IPS DF 4.7 (cell line): Measurements from ENCODE around the gene CHCHD5.
"Not testable (repeated sequence)": the region's sequence is repeated elsewhere in the genome, so short reads cannot be mapped to it uniquely, and the experiment has no call there.

Experiments
- DNase-seq: peaks from one replicate; pipeline ENCODE4 v3.0.0-alpha.2; 2013; ENCODE audit warnings: low spot score; ENCODE audit errors: extremely low read depth

CHCHD5 gene

GRCh38 chr2:112585873-112586464, 1.6 kb downstream of the CHCHD5 start:
- no peak for DNase-seq

GRCh38 chr2:112588611-112589045, 4.2 kb downstream of the CHCHD5 start:
- no peak for DNase-seq

- no peak for DNase-seq
Observed at GRCh38 chr2:112591413-112591812, 7.0 kb downstream of the CHCHD5 start.

- no peak for DNase-seq
Observed at GRCh38 chr2:112593736-112594135, 9.3 kb downstream of the CHCHD5 start.

- no peak for DNase-seq
Observed at GRCh38 chr2:112597537-112598322, 13.3 kb downstream of the CHCHD5 start.

- DNase-seq: no peak
Observed at GRCh38 chr2:112600634-112601033, 16.2 kb downstream of the CHCHD5 start.

GRCh38 chr2:112601754-112602153, 17.3 kb downstream of the CHCHD5 start:
- no peak for DNase-seq

GRCh38 chr2:112602917-112603316, 18.5 kb downstream of the CHCHD5 start:
- DNase-seq: no peak

- DNase-seq: no peak
Observed at GRCh38 chr2:112603731-112604130, 19.3 kb downstream of the CHCHD5 start.

GRCh38 chr2:112604952-112605351, 20.5 kb downstream of the CHCHD5 start:
- no peak for DNase-seq

- DNase-seq: no peak
Observed at GRCh38 chr2:112605926-112606325, 21.5 kb downstream of the CHCHD5 start.

GRCh38 chr2:112606547-112606946, 22.1 kb downstream of the CHCHD5 start:
- no peak for DNase-seq

GRCh38 chr2:112607680-112608438, 23.4 kb downstream of the CHCHD5 start:
- no peak for DNase-seq

- DNase-seq: not testable (repeated sequence)
Observed at GRCh38 chr2:112609320-112609719, 24.9 kb downstream of the CHCHD5 start.

GRCh38 chr2:112612283-112612682, 27.9 kb downstream of the CHCHD5 start:
- not testable (repeated sequence) for DNase-seq

- no peak for DNase-seq
Observed at GRCh38 chr2:112614201-112614840, 29.9 kb downstream of the CHCHD5 start.

GRCh38 chr2:112615051-112615450, 30.6 kb downstream of the CHCHD5 start:
- no peak for DNase-seq

- not testable (repeated sequence) for DNase-seq
Observed at GRCh38 chr2:112615798-112616197, 31.4 kb downstream of the CHCHD5 start.

- no peak for DNase-seq
Observed at GRCh38 chr2:112618383-112618782, 34.0 kb downstream of the CHCHD5 start.

GRCh38 chr2:112621790-112622527, 37.5 kb downstream of the CHCHD5 start:
- no peak for DNase-seq

GRCh38 chr2:112622528-112622849, 38.1 kb downstream of the CHCHD5 start:
- no peak for DNase-seq
